HL-60/S4 treated with phorbol 12-myristate 13-acetate at 8.2 ng/mL for 4 days and 3 days (cell line): ENCODE data around the gene CHST11.

Experiments
- in situ Hi-C: fragments of 300-500 bp; cut with MboI; formaldehyde crosslinking; loops from 2 replicates; pipeline ENCODE4 v1.15.0; 2022; ENCODE audit warnings: low sequenced_read_pairs

Gene CHST11

GRCh38 chr12:104746467-104747088 is 289.8 kb downstream of the CHST11 start:
- in situ Hi-C loops: no loop called here

- in situ Hi-C loops: no loop called here
Measured at GRCh38 chr12:104747330-104747729, 290.6 kb downstream of the CHST11 start.

GRCh38 chr12:104747955-104748354 is 291.2 kb downstream of the CHST11 start:
- in situ Hi-C loops: no loop called here

GRCh38 chr12:104748356-104748755 is 291.6 kb downstream of the CHST11 start:
- in situ Hi-C loops: no loop called here

- in situ Hi-C loops: no loop called here
Measured at GRCh38 chr12:104748790-104749189, 292.0 kb downstream of the CHST11 start.

- in situ Hi-C loops: no loop called here
Measured at GRCh38 chr12:104749545-104749944, 292.8 kb downstream of the CHST11 start.

- in situ Hi-C loops: no loop called here
Measured at GRCh38 chr12:104750061-104750460, 293.3 kb downstream of the CHST11 start.

GRCh38 chr12:104751120-104751519 is 294.4 kb downstream of the CHST11 start:
- in situ Hi-C loops: no loop called here

GRCh38 chr12:104751594-104751993 is 294.8 kb downstream of the CHST11 start:
- in situ Hi-C loops: no loop called here

GRCh38 chr12:104752016-104752415 is 295.3 kb downstream of the CHST11 start:
- in situ Hi-C loops: no loop called here

- in situ Hi-C loops: no loop called here
Measured at GRCh38 chr12:104752881-104753280, 296.1 kb downstream of the CHST11 start.

- in situ Hi-C loops: no loop called here
Measured at GRCh38 chr12:104756901-104757300, 300.2 kb downstream of the CHST11 start.

- in situ Hi-C loops: no loop called here
Measured at GRCh38 chr12:104758771-104759170, 302.0 kb downstream of the CHST11 start.

- in situ Hi-C loops: no loop called here
Measured at GRCh38 chr12:104761091-104761490, 304.3 kb downstream of the CHST11 start.

- in situ Hi-C loops: no loop called here
Measured at GRCh38 chr12:104761611-104762010, 304.9 kb downstream of the CHST11 start.

- in situ Hi-C loops: no loop called here
Measured at GRCh38 chr12:104763168-104763805, 306.5 kb downstream of the CHST11 start.

GRCh38 chr12:104764225-104765091 is 307.7 kb downstream of the CHST11 start:
- in situ Hi-C loops: no loop called here

GRCh38 chr12:104767261-104767660 is 310.5 kb downstream of the CHST11 start:
- in situ Hi-C loops: no loop called here

GRCh38 chr12:104768033-104768432 is 311.3 kb downstream of the CHST11 start:
- in situ Hi-C loops: no loop called here

GRCh38 chr12:104769144-104769561 is 312.4 kb downstream of the CHST11 start:
- in situ Hi-C loops: no loop called here

- in situ Hi-C loops: no loop called here
Measured at GRCh38 chr12:104772336-104772735, 315.6 kb downstream of the CHST11 start.

- in situ Hi-C loops: no loop called here
Measured at GRCh38 chr12:104775731-104776231, 319.0 kb downstream of the CHST11 start.
